Stomach (tissue), 9 donors: Measurements from ENCODE around the gene BEST2. TPM values are rescaled to one million over a fixed set of nuclear protein-coding genes. Genes with fewer than 3 reads are reported as not detected.

Experiments used
- DNase-seq, 2 donors: peaks; one replicate each; pipeline versions ENCODE4 v3.0.0 to v3.0.0-alpha.2; 2013 to 2019
- H3K27ac ChIP-seq, 5 donors: fragments of 200-600 bp in 4 of 5; sonication (generic) in 4 of 5; one replicate each; pipeline ENCODE4 v1.5.1; 2013 to 2019; ENCODE audit warnings: mild to moderate bottlenecking in 1 of 5, moderate library complexity in 1 of 5
- H3K27me3 ChIP-seq, 3 donors: fragments of 200-600 bp; sonication (generic); one replicate each; pipeline ENCODE4 v1.5.1; 2017 to 2019; ENCODE audit warnings: mixed run types in 1 of 3
- H3K36me3 ChIP-seq, 4 donors: fragments of 200-600 bp; sonication (generic); 1 replicate in 3 of 4; 2 replicates in 1 of 4; pipeline ENCODE4 v1.5.1; 2016 to 2019
- H3K4me1 ChIP-seq, 4 donors: fragments of 200-600 bp; sonication (generic); one replicate each; pipeline ENCODE4 v1.5.1; 2016 to 2019
- H3K4me3 ChIP-seq, 4 donors: fragments of 200-600 bp; sonication (generic) in 3 of 4; one replicate each; pipeline ENCODE4 v1.5.1; 2016 to 2019; ENCODE audit warnings: mild to moderate bottlenecking in 1 of 4
- H3K9me3 ChIP-seq, 4 donors: fragments of 200-600 bp; sonication (generic); one replicate each; pipeline ENCODE4 v1.5.1; 2016 to 2019
- EP300 ChIP-seq: sonication (generic); formaldehyde crosslinking; IDR thresholded peaks from one replicate; pipeline ENCODE4 v1.6.1; 2017; ENCODE audit warnings: antibody characterized with exemption
- POLR2A ChIP-seq, 4 donors: fragments of 450-650 bp; IDR thresholded peaks; one replicate each; pipeline ENCODE4 v1.6.1; 2016; ENCODE audit warnings: antibody characterized with exemption in 4 of 4, control low read depth in 2 of 4, mild to moderate bottlenecking in 1 of 4, moderate library complexity in 1 of 4
- POLR2AphosphoS5 ChIP-seq, 3 donors: sonication (generic); formaldehyde crosslinking; IDR thresholded peaks; one replicate each; pipeline ENCODE4 v1.6.1; 2016; ENCODE audit warnings: antibody characterized with exemption in 3 of 3
- WGBS, 5 donors: extraction: QIAGEN DNeasy Blood & Tissue Kit in 3 of 5; methylation state at CpG; one replicate each; pipeline versions ENCODE4 v1.1.5 to v1.1.7; 2013 to 2018; 5-methylcytosine and 5-hydroxymethylcytosine counted together
- intact Hi-C: fragments of 100-400 bp; cut with DNase I; formaldehyde crosslinking; loops from one replicate; pipeline ENCODE4 v1.15.1; 2023; ENCODE audit warnings: low total_unique reads
- polyA plus RNA-seq, 3 donors: library from polyadenylated mRNA; stranded (reverse); fragments of 200-250 nt; gene quantifications; one replicate each; pipeline ENCODE4 v1.2.3, GENCODE V29; 2013
- total RNA-seq, 5 donors: library from RNA; depleted of rRNA; stranded (reverse); fragments of >200 nt; gene quantifications; one replicate each; pipeline versions ENCODE4 v1.1.0 to v1.2.3, GENCODE V29; 2014 to 2016
- TF ChIP-seq, protein P1 (sequence below), 7 experiments: fragments of 450-650 bp in 4 of 7; fragments of 200-600 bp in 3 of 7; sonication (generic) in 3 of 7; IDR thresholded peaks; one replicate each; pipeline ENCODE4 v1.5.1; 2016 to 2019; ENCODE audit warnings: antibody characterized with exemption in 7 of 7, control low read depth in 2 of 7, mild to moderate bottlenecking in 1 of 7
- donor health status: healthy with polysubstance abuse.
- donor health status: Bipolar disorder and iron deficiency.
- donor health status: healthy.

BEST2 gene
- total and polyA plus RNA-seq, 8 donors = 0.08 to 165 TPM; not detected in 6

- no peak for TF ChIP-seq POLR2A (IDR thresholded peaks at IDR 0.05)
- no peak for TF ChIP-seq EP300
- H3K27me3 ChIP-seq = peaks cover 0 to 6% (median 0%) of the 10 kb centered on the region in 3 donors
- intact Hi-C loops = loop anchor here (5.0 kb wide), 1 partner anchor 33 kb away; no protein-coding TSS in a partner anchor
- peak overlapping the region; percentile 80 to 86 (median 80) for H3K4me3 ChIP-seq
- peaks cover 12 to 38% (median 33%) of the 10 kb centered on the region in 4 donors for H3K36me3 ChIP-seq
- H3K4me1 ChIP-seq = peaks cover 20 to 54% (median 39%) of the 10 kb centered on the region in 4 donors
- DNase-seq = no peak
- H3K27ac ChIP-seq = peak overlapping the region in 4 of 5 donors; percentile 4 to 86 (median 84)
- no peaks in the 10 kb centered on the region for H3K9me3 ChIP-seq
- WGBS, 5 donors = 25 to 90% (median 55%) methylated on average over 1 of the region's 1 CpG
These were observed 48.8 kb downstream of the BEST2 start for GRCh38 chr19:12800466-12800770.

- TF ChIP-seq POLR2AphosphoS5 (IDR thresholded peaks at IDR 0.05) (no peak), EP300 (no peak), POLR2A (IDR thresholded peaks at IDR 0.05) (no peak)
- TF ChIP-seq, protein P1, sequence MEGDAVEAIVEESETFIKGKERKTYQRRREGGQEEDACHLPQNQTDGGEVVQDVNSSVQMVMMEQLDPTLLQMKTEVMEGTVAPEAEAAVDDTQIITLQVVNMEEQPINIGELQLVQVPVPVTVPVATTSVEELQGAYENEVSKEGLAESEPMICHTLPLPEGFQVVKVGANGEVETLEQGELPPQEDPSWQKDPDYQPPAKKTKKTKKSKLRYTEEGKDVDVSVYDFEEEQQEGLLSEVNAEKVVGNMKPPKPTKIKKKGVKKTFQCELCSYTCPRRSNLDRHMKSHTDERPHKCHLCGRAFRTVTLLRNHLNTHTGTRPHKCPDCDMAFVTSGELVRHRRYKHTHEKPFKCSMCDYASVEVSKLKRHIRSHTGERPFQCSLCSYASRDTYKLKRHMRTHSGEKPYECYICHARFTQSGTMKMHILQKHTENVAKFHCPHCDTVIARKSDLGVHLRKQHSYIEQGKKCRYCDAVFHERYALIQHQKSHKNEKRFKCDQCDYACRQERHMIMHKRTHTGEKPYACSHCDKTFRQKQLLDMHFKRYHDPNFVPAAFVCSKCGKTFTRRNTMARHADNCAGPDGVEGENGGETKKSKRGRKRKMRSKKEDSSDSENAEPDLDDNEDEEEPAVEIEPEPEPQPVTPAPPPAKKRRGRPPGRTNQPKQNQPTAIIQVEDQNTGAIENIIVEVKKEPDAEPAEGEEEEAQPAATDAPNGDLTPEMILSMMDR (IDR thresholded peaks at IDR 0.05) = no peak
- intact Hi-C loops = loop anchor here (5.0 kb wide), 1 partner anchor 34 kb away; no protein-coding TSS in a partner anchor
- Histone ChIP-seq H3K27me3 (peaks cover 0 to 6% (median 0%) of the 10 kb centered on the region in 3 donors), H3K27ac (peak overlapping the region; percentile 76 to 86 (median 83)), H3K36me3 (peaks cover 12 to 38% (median 33%) of the 10 kb centered on the region in 4 donors), H3K9me3 (no peaks in the 10 kb centered on the region), H3K4me1 (peaks cover 16 to 50% (median 36%) of the 10 kb centered on the region in 4 donors), H3K4me3 (peak overlapping the region; percentile 80 to 86 (median 80))
- DNase-seq = peak in 1 of 2 donors; percentile 55
- WGBS, 5 donors = 6 to 13% (median 8%) methylated on average over 22 to 38 of the region's 38 CpGs
These were observed 49.4 kb downstream of the BEST2 start for GRCh38 chr19:12800923-12801465.

- peak within 1 kb of the TSS; percentile 80 to 86 (median 80) for H3K4me3 ChIP-seq
- TF ChIP-seq, protein P1 (IDR thresholded peaks at IDR 0.05) = no peak
- TF ChIP-seq POLR2A (IDR thresholded peaks at IDR 0.05) (peak in 2 of 4 donors; percentile 36 to 84), EP300 (no peak), POLR2AphosphoS5 (IDR thresholded peaks at IDR 0.05) (peak; percentile 86 to 98 (median 97))
- WGBS, 5 donors = 0 to 2% (median 0%) methylated on average over 27 to 78 of the region's 78 CpGs
- H3K27me3 ChIP-seq = peaks cover 0 to 6% (median 0%) of the 10 kb centered on the region in 3 donors
- H3K36me3 ChIP-seq = peaks cover 12 to 38% (median 33%) of the 10 kb centered on the region in 4 donors
- peak within 1 kb of the TSS; percentile 76 to 86 (median 83) for H3K27ac ChIP-seq
- peaks cover 13 to 50% (median 36%) of the 10 kb centered on the region in 4 donors for H3K4me1 ChIP-seq
- DNase-seq = peak; percentile 87 to 95
- H3K9me3 ChIP-seq = no peaks in the 10 kb centered on the region
- intact Hi-C loops = loop anchor here (5.0 kb wide), 1 partner anchor 34 kb away; no protein-coding TSS in a partner anchor
These were observed 50.1 kb downstream of the BEST2 start, which contains the start of the genes PRDX2 and THSD8 for GRCh38 chr19:12801466-12802266. Gene PRDX2, minus strand, starts transcription at chr19:12801800. Its CDS starts 539 bp downstream, at chr19:12801261. Gene THSD8, plus strand, starts transcription at chr19:12802069. Its CDS starts 3 bp downstream, at chr19:12802072.

- Histone ChIP-seq H3K9me3 (no peaks in the 10 kb centered on the region), H3K4me1 (peaks cover 21 to 53% (median 42%) of the 10 kb centered on the region in 4 donors), H3K4me3 (peak overlapping the region; percentile 80 to 86 (median 80)), H3K27ac (peak overlapping the region in 4 of 5 donors; percentile 81 to 86 (median 84)), H3K36me3 (peaks cover 12 to 31% (median 27%) of the 10 kb centered on the region in 4 donors), H3K27me3 (peaks cover 0 to 6% (median 0%) of the 10 kb centered on the region in 3 donors)
- 37 to 38% (median 37%) methylated on average over 21 to 22 of the region's 22 CpGs for WGBS, 5 donors
- TF ChIP-seq POLR2AphosphoS5 (IDR thresholded peaks at IDR 0.05) (no peak), EP300 (no peak), POLR2A (IDR thresholded peaks at IDR 0.05) (no peak)
- TF ChIP-seq, protein P1 (IDR thresholded peaks at IDR 0.05) = no peak
- intact Hi-C loops = loop anchor here (5.0 kb wide), 1 partner anchor 35 kb away; no protein-coding TSS in a partner anchor
- no peak for DNase-seq
These were observed 50.9 kb downstream of the BEST2 start for GRCh38 chr19:12802267-12803106.
